BJ (cell line): ENCODE results near the gene THEM5. TPM values are rescaled to one million over a fixed set of nuclear protein-coding genes. Genes with fewer than 3 reads are reported as not detected.
"Not testable (repeated sequence)": the region's sequence is repeated elsewhere in the genome, so short reads cannot be mapped to it uniquely, and the experiment has no call there.

Experiments used
- CTCF ChIA-PET: fragments of 350-600 bp; formaldehyde crosslinking; extraction: SDS; loops from one replicate; lab custom pipeline; 2021; ENCODE audit warnings: antibody characterized with exemption, inconsistent platforms; lab: Yijun Ruan, JAX
- POLR2A ChIA-PET: fragments of 300-600 bp; sonication (Branson Sonifier 250); formaldehyde crosslinking; extraction: SDS; loops from one replicate; lab custom pipeline; 2021; ENCODE audit warnings: antibody characterized with exemption; lab: Charles Lee
- DNase-seq: peaks from one replicate; pipeline ENCODE4 v3.0.0-alpha.2; 2011; ENCODE audit warnings: low read depth
- H3K27me3 ChIP-seq: 2 replicates; pipeline ENCODE4 v1.6.0; 2011; ENCODE audit warnings: low read length; ENCODE audit not compliant: control insufficient read depth, insufficient read depth
- H3K36me3 ChIP-seq: 2 replicates; pipeline ENCODE4 v1.5.1; 2011; ENCODE audit warnings: low read length; ENCODE audit not compliant: control insufficient read depth, insufficient read depth
- H3K4me3 ChIP-seq: 2 replicates; pipeline ENCODE4 v1.5.1; 2011; ENCODE audit warnings: low read depth, mild to moderate bottlenecking, control low read depth, low read length
- polyA plus RNA-seq: library from polyadenylated mRNA; depleted of rRNA; stranded (reverse); fragments of >200 nt; gene quantifications from 2 replicates; pipeline ENCODE4 v1.2.3, GENCODE V29; 2011
- TF ChIP-seq, protein P1 (sequence below): IDR thresholded peaks from 2 replicates; pipeline ENCODE4 v1.5.1; 2011; ENCODE audit warnings: low read depth, mild to moderate bottlenecking, control low read depth, inconsistent platforms, low read length, moderate library complexity; ENCODE audit not compliant: insufficient read depth

The THEM5 gene
- polyA plus RNA-seq, 1 experiment: not detected

DNA sequence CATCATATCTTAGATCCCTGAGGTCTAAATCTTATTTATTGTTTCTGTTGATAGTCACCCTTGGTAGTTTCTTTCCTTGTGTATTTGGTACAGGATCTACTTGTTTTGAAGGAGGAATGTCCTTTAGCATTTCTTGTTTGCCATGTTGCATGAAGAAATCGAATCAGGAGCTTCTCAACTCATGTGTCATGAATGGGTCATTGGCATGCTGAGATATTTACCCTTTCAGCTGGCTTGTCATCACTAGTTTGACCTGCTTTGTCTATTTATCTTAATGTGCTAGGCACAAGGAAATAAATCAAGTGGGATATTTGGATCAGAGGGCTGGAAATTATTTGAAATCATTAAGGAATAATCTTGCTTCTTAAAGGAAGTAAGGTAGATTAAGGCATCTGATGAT is 32.0 kb upstream of the THEM5 start:
- no peak for DNase-seq
- Histone ChIP-seq H3K36me3 (no peaks in the 10 kb centered on the region), H3K4me3 (no peak overlapping the region), H3K27me3 (no peaks in the 10 kb centered on the region)
- ChIA-PET CTCF (interaction anchor here (0.8 kb wide), 1 partner anchor 37 kb away, joined by 4 read pairs; no protein-coding TSS in a partner anchor), POLR2A (no interaction called here)
- TF ChIP-seq, protein P1, sequence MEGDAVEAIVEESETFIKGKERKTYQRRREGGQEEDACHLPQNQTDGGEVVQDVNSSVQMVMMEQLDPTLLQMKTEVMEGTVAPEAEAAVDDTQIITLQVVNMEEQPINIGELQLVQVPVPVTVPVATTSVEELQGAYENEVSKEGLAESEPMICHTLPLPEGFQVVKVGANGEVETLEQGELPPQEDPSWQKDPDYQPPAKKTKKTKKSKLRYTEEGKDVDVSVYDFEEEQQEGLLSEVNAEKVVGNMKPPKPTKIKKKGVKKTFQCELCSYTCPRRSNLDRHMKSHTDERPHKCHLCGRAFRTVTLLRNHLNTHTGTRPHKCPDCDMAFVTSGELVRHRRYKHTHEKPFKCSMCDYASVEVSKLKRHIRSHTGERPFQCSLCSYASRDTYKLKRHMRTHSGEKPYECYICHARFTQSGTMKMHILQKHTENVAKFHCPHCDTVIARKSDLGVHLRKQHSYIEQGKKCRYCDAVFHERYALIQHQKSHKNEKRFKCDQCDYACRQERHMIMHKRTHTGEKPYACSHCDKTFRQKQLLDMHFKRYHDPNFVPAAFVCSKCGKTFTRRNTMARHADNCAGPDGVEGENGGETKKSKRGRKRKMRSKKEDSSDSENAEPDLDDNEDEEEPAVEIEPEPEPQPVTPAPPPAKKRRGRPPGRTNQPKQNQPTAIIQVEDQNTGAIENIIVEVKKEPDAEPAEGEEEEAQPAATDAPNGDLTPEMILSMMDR: no peak

- POLR2A ChIA-PET, H3K4me3 ChIP-seq, H3K36me3 ChIP-seq, DNase-seq, H3K27me3 ChIP-seq: not testable (repeated sequence)
- CTCF ChIA-PET: interaction anchor here (1.5 kb wide), 1 partner anchor 13 kb away, joined by 3 read pairs; no protein-coding TSS in a partner anchor
Measured at GRCh38 chr1:151884879-151885278, 31.4 kb upstream of the THEM5 start.

DNA sequence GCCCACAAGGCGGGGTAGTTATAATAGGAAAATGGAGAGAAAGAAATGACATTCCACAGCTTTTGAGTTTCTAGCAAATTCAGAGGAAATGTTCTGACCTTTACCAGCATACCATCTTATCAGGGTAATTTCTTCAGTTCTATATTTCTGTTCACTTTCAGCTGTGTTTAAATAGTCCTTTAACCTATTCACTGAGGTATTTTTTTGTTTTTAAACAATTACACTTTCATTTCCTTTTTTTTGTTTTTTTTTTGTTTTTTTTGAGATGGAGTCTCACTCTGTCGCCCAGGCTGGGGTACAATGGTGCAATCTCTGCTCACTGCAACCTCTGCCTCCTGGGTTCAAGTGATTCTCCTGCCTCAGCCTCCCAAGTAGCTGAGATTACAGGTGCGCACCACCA is 30.9 kb upstream of the THEM5 start:
- H3K27me3 ChIP-seq, DNase-seq, H3K4me3 ChIP-seq, POLR2A ChIA-PET, H3K36me3 ChIP-seq: not testable (repeated sequence)
- CTCF ChIA-PET: interaction anchor here (1.4 to 1.5 kb wide), 2 partner anchors 13 to 84 kb away, joined by 3 read pairs; no protein-coding TSS in a partner anchor

GRCh38 chr1:151883898-151884297 is 30.4 kb upstream of the THEM5 start:
- DNase-seq, POLR2A ChIA-PET, H3K36me3 ChIP-seq, H3K4me3 ChIP-seq, H3K27me3 ChIP-seq: not testable (repeated sequence)
- CTCF ChIA-PET: interaction anchor here (1.4 to 1.5 kb wide), 2 partner anchors 12 to 84 kb away, joined by 3 read pairs; no protein-coding TSS in a partner anchor

DNA sequence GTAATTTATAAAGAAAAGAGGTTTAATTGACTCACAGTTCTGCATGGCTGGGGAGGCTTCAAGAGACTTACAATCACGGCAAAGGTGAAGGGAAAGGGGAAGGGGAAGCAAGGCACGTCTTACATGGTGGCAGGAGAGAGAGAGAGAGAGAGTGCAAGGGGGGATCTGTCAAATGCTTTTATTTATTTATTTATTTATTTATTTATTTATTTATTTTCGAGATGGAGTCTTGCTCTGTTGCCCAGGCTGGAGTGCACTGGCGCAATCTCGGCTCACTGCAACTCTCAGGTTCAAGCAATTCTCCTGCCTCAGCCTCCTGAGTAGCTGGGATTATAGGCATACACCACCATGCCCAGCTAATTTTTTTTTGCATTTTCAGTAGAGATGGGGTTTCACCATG is 29.4 kb upstream of the THEM5 start:
- DNase-seq, H3K36me3 ChIP-seq, H3K27me3 ChIP-seq, CTCF ChIA-PET, H3K4me3 ChIP-seq, POLR2A ChIA-PET: not testable (repeated sequence)

DNA sequence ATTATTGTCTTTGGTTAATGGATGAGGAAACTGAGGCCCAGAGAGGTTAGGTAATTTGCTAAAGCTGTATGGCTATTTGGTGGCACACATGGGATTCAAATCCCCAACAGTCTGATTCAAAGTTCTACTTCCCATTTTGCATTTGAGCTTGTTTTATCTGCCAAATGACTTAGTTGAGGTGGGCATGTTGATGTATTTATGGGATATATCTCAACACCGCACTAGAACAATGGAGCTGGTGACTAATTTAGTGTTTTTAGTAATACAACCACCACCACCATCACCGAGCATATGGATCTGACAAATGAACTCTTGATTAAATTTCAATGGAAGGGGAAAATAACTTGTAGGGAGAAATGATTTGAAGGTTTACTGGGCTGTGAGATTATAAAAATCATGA is 29.0 kb upstream of the THEM5 start:
- Histone ChIP-seq H3K4me3 (no peak overlapping the region), H3K27me3 (no peaks in the 10 kb centered on the region), H3K36me3 (no peaks in the 10 kb centered on the region)
- ChIA-PET CTCF (interaction anchor here (0.5 kb wide), 1 partner anchor 1464 kb away, joined by 3 read pairs; no protein-coding TSS in a partner anchor), POLR2A (no interaction called here)
- no peak for DNase-seq
- TF ChIP-seq, protein P1: no peak

DNA sequence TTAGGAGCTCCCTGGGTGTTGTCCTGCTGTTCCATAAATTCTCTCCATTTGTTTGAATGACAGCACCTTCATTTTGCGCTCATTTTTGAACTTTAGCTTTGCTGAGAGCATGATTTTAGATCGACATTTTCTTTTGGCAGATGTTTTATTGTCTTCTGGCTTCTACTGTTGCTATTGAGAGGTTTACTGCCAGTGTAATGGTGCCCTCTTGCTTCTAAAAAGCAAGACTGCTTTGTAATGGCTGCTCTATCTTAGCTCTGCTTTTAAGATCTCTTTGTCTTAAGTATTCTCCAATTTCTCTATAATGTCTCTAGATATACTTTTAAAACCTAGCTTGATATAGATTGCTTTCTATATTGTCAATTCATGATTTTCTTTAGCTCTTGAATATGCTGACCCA is 28.0 kb upstream of the THEM5 start:
- ChIA-PET POLR2A (no interaction called here), CTCF (interaction anchor here (1.4 kb wide), 1 partner anchor 130 kb away, joined by 3 read pairs; no protein-coding TSS in a partner anchor)
- no peak for DNase-seq
- TF ChIP-seq, protein P1: no peak
- Histone ChIP-seq H3K27me3 (no peaks in the 10 kb centered on the region), H3K4me3 (no peak overlapping the region), H3K36me3 (no peaks in the 10 kb centered on the region)
